Neural cell (in vitro differentiated cells): ENCODE data around the gene TAS2R38. TPM values are rescaled to one million over a fixed set of nuclear protein-coding genes. Genes with fewer than 3 reads are reported as not detected.

Experiments
- H2AFZ ChIP-seq: fragments of 200-600, 300-800 bp; sonication (generic), shearing (Covaris generic); 2 replicates; pipeline ENCODE4 v1.6.0; 2014; ENCODE audit warnings: low read depth, mild to moderate bottlenecking, antibody characterized with exemption, low read length, moderate library complexity
- H3F3A ChIP-seq: fragments of 200-600 bp; shearing (Covaris generic); 2 replicates; pipeline ENCODE4 v1.6.1; 2016; ENCODE audit warnings: mild to moderate bottlenecking, moderate library complexity, mixed read lengths, antibody characterized with exemption, low read length; ENCODE audit not compliant: insufficient read depth, poor library complexity, severe bottlenecking
- H3K27ac ChIP-seq: fragments of 200-600, 300-800 bp; sonication (generic), shearing (Covaris generic); 2 replicates; pipeline ENCODE4 v1.5.1; 2014; ENCODE audit warnings: mild to moderate bottlenecking, low read length, moderate library complexity
- H3K27me3 ChIP-seq: fragments of 300-800, 200-600 bp; sonication (generic), shearing (Covaris generic); 2 replicates; pipeline ENCODE4 v1.6.0; 2014; ENCODE audit warnings: mild to moderate bottlenecking, low read depth, low read length, moderate library complexity; ENCODE audit not compliant: insufficient read depth
- H3K36me3 ChIP-seq: fragments of 300-800, 200-600 bp; sonication (generic), shearing (Covaris generic); 2 replicates; pipeline ENCODE4 v1.5.1; 2014; ENCODE audit warnings: mild to moderate bottlenecking, antibody characterized with exemption, low read length, moderate library complexity; ENCODE audit not compliant: insufficient read depth
- H3K4me2 ChIP-seq: fragments of 300-800, 200-600 bp; sonication (generic), shearing (Covaris generic); 2 replicates; pipeline ENCODE4 v1.6.0; 2014; ENCODE audit warnings: mild to moderate bottlenecking, low read length
- H3K4me3 ChIP-seq: fragments of 300-800, 200-600 bp; sonication (generic), shearing (Covaris generic); 2 replicates; pipeline ENCODE4 v1.5.1; 2014; ENCODE audit warnings: mild to moderate bottlenecking, low read length, moderate library complexity
- H3K79me2 ChIP-seq: fragments of 200-600 bp; shearing (Covaris generic); replicated peaks from 2 replicates; pipeline ENCODE4 v1.6.0; 2014; ENCODE audit warnings: mild to moderate bottlenecking, low read length, moderate library complexity; ENCODE audit not compliant: insufficient read depth
- H3K9ac ChIP-seq: fragments of 300-800, 200-600 bp; sonication (generic), shearing (Covaris generic); 2 replicates; pipeline ENCODE4 v1.6.1; 2016; ENCODE audit warnings: mild to moderate bottlenecking, low read length, mixed read lengths
- H3K9me2 ChIP-seq: fragments of 200-600 bp; shearing (Covaris generic); 2 replicates; pipeline ENCODE4 v1.6.1; 2016; ENCODE audit warnings: mild to moderate bottlenecking, low read length, mixed read lengths; ENCODE audit not compliant: insufficient read depth
- H3K9me3 ChIP-seq: fragments of 200-600, 300-800 bp; sonication (generic), shearing (Covaris generic); 2 replicates; pipeline ENCODE4 v1.6.1; 2016; ENCODE audit warnings: mild to moderate bottlenecking, mixed run types, low read length, moderate library complexity, mixed read lengths
- H4K20me1 ChIP-seq: fragments of 200-600 bp; shearing (Covaris generic); 2 replicates; pipeline ENCODE4 v1.6.1; 2016; ENCODE audit warnings: mild to moderate bottlenecking, mixed run types; ENCODE audit not compliant: insufficient read depth
- EP300 ChIP-seq: fragments of 450-650 bp; conservative IDR thresholded peaks from 2 replicates; pipeline ENCODE4 v1.6.1; 2014; ENCODE audit warnings: antibody characterized with exemption, mild to moderate bottlenecking, moderate library complexity; ENCODE audit not compliant: poor library complexity, severe bottlenecking
- EZH2 ChIP-seq: fragments of 200-600, 300-800 bp; shearing (Covaris generic), sonication (generic); IDR thresholded peaks from 2 replicates; pipeline ENCODE4 v1.6.1; 2014; ENCODE audit warnings: antibody characterized with exemption, low read length, borderline replicate concordance, mild to moderate bottlenecking; ENCODE audit not compliant: insufficient read depth, poor library complexity, severe bottlenecking
- MXI1 ChIP-seq: fragments of 450-650 bp; conservative IDR thresholded peaks from 2 replicates; pipeline ENCODE4 v1.6.1; 2014; ENCODE audit warnings: antibody characterized with exemption, mild to moderate bottlenecking; ENCODE audit not compliant: poor library complexity, severe bottlenecking
- POLR2AphosphoS5 ChIP-seq: IDR thresholded peaks from 2 replicates; pipeline ENCODE4 v1.6.1; 2012
- RAD21 ChIP-seq: fragments of 450-650 bp; conservative IDR thresholded peaks from 2 replicates; pipeline ENCODE4 v1.6.1; 2014; ENCODE audit warnings: antibody characterized with exemption, mild to moderate bottlenecking, moderate library complexity
- SMC3 ChIP-seq: fragments of 450-650 bp; conservative IDR thresholded peaks from 2 replicates; pipeline ENCODE4 v1.6.1; 2014; ENCODE audit warnings: antibody characterized with exemption, mild to moderate bottlenecking, moderate library complexity; ENCODE audit not compliant: poor library complexity
- TAF1 ChIP-seq: IDR thresholded peaks from 2 replicates; pipeline ENCODE4 v1.6.1; 2012; ENCODE audit warnings: low read depth
- polyA minus RNA-seq: library from RNA; depleted of rRNA, polyadenylated mRNA; stranded (reverse); fragments of >200 nt; gene quantifications from 2 replicates; pipeline ENCODE4 v1.2.3, GENCODE V29; 2014
- polyA plus RNA-seq: library from polyadenylated mRNA; depleted of rRNA; stranded (reverse); fragments of >200 nt; gene quantifications from 2 replicates; pipeline ENCODE4 v1.2.3, GENCODE V29; 2014
- TF ChIP-seq, protein P1 (sequence below): fragments of 450-650 bp; IDR thresholded peaks from 2 replicates; pipeline ENCODE4 v1.5.1; 2014; ENCODE audit warnings: antibody characterized with exemption, mild to moderate bottlenecking, moderate library complexity; ENCODE audit not compliant: poor library complexity, severe bottlenecking
- TF ChIP-seq, protein P2 (sequence below): IDR thresholded peaks from 2 replicates; pipeline ENCODE4 v1.6.1; 2012; ENCODE audit warnings: borderline replicate concordance

TAS2R38 gene
- polyA plus RNA-seq = not detected in 2 replicates
- polyA minus RNA-seq = not detected in 2 replicates

DNA sequence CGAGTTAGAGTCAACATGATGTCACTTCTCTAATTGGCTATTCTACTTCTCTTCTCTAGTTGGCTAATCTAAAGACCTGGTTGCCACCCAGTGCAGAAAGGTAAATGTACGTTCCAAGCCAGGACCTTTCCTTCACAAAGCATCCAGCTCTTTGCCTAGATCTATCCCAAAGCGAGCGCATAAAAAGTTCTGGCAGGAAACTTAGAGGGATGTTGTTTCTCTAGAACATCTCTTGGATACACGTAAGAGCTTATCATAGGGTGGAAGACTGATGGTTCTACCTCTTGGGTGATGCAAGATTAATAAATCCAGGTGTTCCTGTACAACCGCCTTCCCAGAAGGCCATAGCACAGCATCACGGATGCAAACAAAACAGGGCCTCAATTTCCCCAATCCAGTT is at the start of gene TAS2R38:
TSS of gene TAS2R38 (minus strand) at position 101 of the 400 bp plus-strand sequence. CDS start at position 17, 84 bp downstream.
- Histone ChIP-seq H3K4me3 (no peak within 1 kb of the TSS), H3K9me2 (no peaks in the 10 kb centered on the region), H3K79me2 (no peaks in the 10 kb centered on the region), H3F3A (no peaks in the 10 kb centered on the region), H3K9me3 (no peaks in the 10 kb centered on the region), H3K9ac (no peak within 1 kb of the TSS), H3K36me3 (no peaks in the 10 kb centered on the region), H2AFZ (no peak within 1 kb of the TSS), H3K27ac (no peak within 1 kb of the TSS), H4K20me1 (no peaks in the 10 kb centered on the region), H3K27me3 (no peaks in the 10 kb centered on the region), H3K4me2 (no peak within 1 kb of the TSS)
- TF ChIP-seq EP300 (no peak), POLR2AphosphoS5 (no peak), RAD21 (no peak), EZH2 (no peak), TAF1 (no peak), SMC3 (no peak), MXI1 (no peak)
- TF ChIP-seq, protein P1, sequence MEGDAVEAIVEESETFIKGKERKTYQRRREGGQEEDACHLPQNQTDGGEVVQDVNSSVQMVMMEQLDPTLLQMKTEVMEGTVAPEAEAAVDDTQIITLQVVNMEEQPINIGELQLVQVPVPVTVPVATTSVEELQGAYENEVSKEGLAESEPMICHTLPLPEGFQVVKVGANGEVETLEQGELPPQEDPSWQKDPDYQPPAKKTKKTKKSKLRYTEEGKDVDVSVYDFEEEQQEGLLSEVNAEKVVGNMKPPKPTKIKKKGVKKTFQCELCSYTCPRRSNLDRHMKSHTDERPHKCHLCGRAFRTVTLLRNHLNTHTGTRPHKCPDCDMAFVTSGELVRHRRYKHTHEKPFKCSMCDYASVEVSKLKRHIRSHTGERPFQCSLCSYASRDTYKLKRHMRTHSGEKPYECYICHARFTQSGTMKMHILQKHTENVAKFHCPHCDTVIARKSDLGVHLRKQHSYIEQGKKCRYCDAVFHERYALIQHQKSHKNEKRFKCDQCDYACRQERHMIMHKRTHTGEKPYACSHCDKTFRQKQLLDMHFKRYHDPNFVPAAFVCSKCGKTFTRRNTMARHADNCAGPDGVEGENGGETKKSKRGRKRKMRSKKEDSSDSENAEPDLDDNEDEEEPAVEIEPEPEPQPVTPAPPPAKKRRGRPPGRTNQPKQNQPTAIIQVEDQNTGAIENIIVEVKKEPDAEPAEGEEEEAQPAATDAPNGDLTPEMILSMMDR = no peak

DNA sequence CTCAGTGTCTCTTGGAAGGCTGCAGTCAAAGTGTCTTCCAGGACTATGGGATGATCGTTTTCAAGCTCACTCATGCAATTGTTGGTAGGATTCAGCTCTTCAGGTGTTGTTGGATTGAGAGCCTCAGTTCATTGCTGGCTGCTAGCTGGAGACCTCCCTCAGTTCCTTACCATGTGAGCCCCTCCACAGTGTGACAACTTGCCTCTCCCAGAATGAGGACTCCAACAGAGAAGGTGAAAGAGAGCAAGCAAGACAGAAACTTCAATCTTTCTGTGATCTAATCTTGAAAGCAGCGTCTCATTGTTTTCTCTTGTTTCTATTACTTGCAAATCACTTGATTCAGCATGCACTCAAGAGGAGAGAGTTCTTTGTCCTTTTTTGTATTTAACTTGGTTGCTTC is 44.6 kb upstream of the TAS2R38 start:
- Histone ChIP-seq H3F3A (no peaks in the 10 kb centered on the region), H3K79me2 (no peaks in the 10 kb centered on the region), H3K4me2 (no peak overlapping the region), H3K36me3 (no peaks in the 10 kb centered on the region), H3K4me3 (no peak overlapping the region), H4K20me1 (no peaks in the 10 kb centered on the region), H3K9me2 (no peaks in the 10 kb centered on the region), H3K9me3 (no peaks in the 10 kb centered on the region), H3K27me3 (no peaks in the 10 kb centered on the region), H3K27ac (no peak overlapping the region), H3K9ac (no peak overlapping the region), H2AFZ (no peak overlapping the region)
- no peak for TF ChIP-seq RAD21
- TF ChIP-seq EP300 = no peak
- TF ChIP-seq SMC3 = no peak
- TF ChIP-seq POLR2AphosphoS5 = no peak
- no peak for TF ChIP-seq TAF1
- TF ChIP-seq, protein P2, sequence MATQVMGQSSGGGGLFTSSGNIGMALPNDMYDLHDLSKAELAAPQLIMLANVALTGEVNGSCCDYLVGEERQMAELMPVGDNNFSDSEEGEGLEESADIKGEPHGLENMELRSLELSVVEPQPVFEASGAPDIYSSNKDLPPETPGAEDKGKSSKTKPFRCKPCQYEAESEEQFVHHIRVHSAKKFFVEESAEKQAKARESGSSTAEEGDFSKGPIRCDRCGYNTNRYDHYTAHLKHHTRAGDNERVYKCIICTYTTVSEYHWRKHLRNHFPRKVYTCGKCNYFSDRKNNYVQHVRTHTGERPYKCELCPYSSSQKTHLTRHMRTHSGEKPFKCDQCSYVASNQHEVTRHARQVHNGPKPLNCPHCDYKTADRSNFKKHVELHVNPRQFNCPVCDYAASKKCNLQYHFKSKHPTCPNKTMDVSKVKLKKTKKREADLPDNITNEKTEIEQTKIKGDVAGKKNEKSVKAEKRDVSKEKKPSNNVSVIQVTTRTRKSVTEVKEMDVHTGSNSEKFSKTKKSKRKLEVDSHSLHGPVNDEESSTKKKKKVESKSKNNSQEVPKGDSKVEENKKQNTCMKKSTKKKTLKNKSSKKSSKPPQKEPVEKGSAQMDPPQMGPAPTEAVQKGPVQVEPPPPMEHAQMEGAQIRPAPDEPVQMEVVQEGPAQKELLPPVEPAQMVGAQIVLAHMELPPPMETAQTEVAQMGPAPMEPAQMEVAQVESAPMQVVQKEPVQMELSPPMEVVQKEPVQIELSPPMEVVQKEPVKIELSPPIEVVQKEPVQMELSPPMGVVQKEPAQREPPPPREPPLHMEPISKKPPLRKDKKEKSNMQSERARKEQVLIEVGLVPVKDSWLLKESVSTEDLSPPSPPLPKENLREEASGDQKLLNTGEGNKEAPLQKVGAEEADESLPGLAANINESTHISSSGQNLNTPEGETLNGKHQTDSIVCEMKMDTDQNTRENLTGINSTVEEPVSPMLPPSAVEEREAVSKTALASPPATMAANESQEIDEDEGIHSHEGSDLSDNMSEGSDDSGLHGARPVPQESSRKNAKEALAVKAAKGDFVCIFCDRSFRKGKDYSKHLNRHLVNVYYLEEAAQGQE = no peak
- no peak for TF ChIP-seq MXI1
